ENCODE results near the gene HECW1. TPM values are rescaled to one million over a fixed set of nuclear protein-coding genes. Genes with fewer than 3 reads are reported as not detected.

Gene HECW1
- total RNA-seq, 4 donors from 2014 or later = 0.83 to 3.9 (median 2.7) TPM; not detected in 1

- no peak for DNase-seq
- TF ChIP-seq CTCF (IDR thresholded peaks at IDR 0.05) (no peak), POLR2A (IDR thresholded peaks at IDR 0.05) (no peak)
- no peak overlapping the region for H3K27ac ChIP-seq
- H3K36me3 ChIP-seq = no peaks in the 10 kb centered on the region
- no peaks in the 10 kb centered on the region for H3K9me3 ChIP-seq
- no peaks in the 10 kb centered on the region for H3K27me3 ChIP-seq
- H3K4me1 ChIP-seq = no peaks in the 10 kb centered on the region
- H3K4me3 ChIP-seq = no peak overlapping the region
Measured at GRCh38 chr7:43302773-43303460, 190.5 kb downstream of the HECW1 start.

GRCh38 chr7:43303740-43304241 is 191.3 kb downstream of the HECW1 start:
- no peaks in the 10 kb centered on the region for H3K4me1 ChIP-seq
- no peak overlapping the region for H3K4me3 ChIP-seq
- H3K27me3 ChIP-seq = no peaks in the 10 kb centered on the region
- no peaks in the 10 kb centered on the region for H3K36me3 ChIP-seq
- TF ChIP-seq POLR2A (IDR thresholded peaks at IDR 0.05) (no peak), CTCF (IDR thresholded peaks at IDR 0.05) (no peak)
- H3K27ac ChIP-seq = no peak overlapping the region
- no peak for DNase-seq
- no peaks in the 10 kb centered on the region for H3K9me3 ChIP-seq

GRCh38 chr7:43306404-43306803 is 194.0 kb downstream of the HECW1 start:
- H3K27me3 ChIP-seq = no peaks in the 10 kb centered on the region
- H3K27ac ChIP-seq = no peak overlapping the region
- no peak for TF ChIP-seq CTCF (IDR thresholded peaks at IDR 0.05)
- TF ChIP-seq POLR2A (IDR thresholded peaks at IDR 0.05) = no peak
- DNase-seq = no peak
- H3K36me3 ChIP-seq = no peaks in the 10 kb centered on the region
- H3K4me3 ChIP-seq = no peak overlapping the region
- no peaks in the 10 kb centered on the region for H3K4me1 ChIP-seq
- H3K9me3 ChIP-seq = no peaks in the 10 kb centered on the region

GRCh38 chr7:43307522-43307921 is 195.1 kb downstream of the HECW1 start:
- Histone ChIP-seq H3K36me3 (no peaks in the 10 kb centered on the region), H3K27me3 (no peaks in the 10 kb centered on the region), H3K27ac (no peak overlapping the region), H3K9me3 (no peaks in the 10 kb centered on the region), H3K4me1 (no peaks in the 10 kb centered on the region), H3K4me3 (no peak overlapping the region)
- TF ChIP-seq POLR2A (IDR thresholded peaks at IDR 0.05) (no peak), CTCF (IDR thresholded peaks at IDR 0.05) (no peak)
- DNase-seq = no peak

- Histone ChIP-seq H3K4me1 (no peaks in the 10 kb centered on the region), H3K27me3 (no peaks in the 10 kb centered on the region), H3K27ac (no peak overlapping the region), H3K4me3 (no peak overlapping the region), H3K36me3 (no peaks in the 10 kb centered on the region), H3K9me3 (no peaks in the 10 kb centered on the region)
- DNase-seq = no peak
- TF ChIP-seq CTCF (IDR thresholded peaks at IDR 0.05) (no peak), POLR2A (IDR thresholded peaks at IDR 0.05) (no peak)
Measured at GRCh38 chr7:43308913-43309705, 196.7 kb downstream of the HECW1 start.
